Sigmoid colon (tissue), 4 donors: Measurements from ENCODE around the gene METAP1D.

Experiments
- CTCF ChIP-seq, 4 experiments: fragments of 450-650 bp in 3 of 4; fragments of 200-600 bp in 1 of 4; IDR thresholded peaks; one replicate each; pipeline ENCODE4 v1.5.1; 2016 to 2019; ENCODE audit warnings: antibody characterized with exemption in 4 of 4, mild to moderate bottlenecking in 3 of 4, moderate library complexity in 2 of 4
- POLR2A ChIP-seq, 2 donors: fragments of 450-650 bp; IDR thresholded peaks; one replicate each; pipeline ENCODE4 v1.6.1; 2016; ENCODE audit warnings: antibody characterized with exemption in 2 of 2, mild to moderate bottlenecking in 2 of 2, moderate library complexity in 2 of 2
- POLR2AphosphoS5 ChIP-seq, 4 donors: sonication (generic); formaldehyde crosslinking; IDR thresholded peaks; one replicate each; pipeline ENCODE4 v1.6.1; 2017; ENCODE audit warnings: antibody characterized with exemption in 4 of 4

DNA sequence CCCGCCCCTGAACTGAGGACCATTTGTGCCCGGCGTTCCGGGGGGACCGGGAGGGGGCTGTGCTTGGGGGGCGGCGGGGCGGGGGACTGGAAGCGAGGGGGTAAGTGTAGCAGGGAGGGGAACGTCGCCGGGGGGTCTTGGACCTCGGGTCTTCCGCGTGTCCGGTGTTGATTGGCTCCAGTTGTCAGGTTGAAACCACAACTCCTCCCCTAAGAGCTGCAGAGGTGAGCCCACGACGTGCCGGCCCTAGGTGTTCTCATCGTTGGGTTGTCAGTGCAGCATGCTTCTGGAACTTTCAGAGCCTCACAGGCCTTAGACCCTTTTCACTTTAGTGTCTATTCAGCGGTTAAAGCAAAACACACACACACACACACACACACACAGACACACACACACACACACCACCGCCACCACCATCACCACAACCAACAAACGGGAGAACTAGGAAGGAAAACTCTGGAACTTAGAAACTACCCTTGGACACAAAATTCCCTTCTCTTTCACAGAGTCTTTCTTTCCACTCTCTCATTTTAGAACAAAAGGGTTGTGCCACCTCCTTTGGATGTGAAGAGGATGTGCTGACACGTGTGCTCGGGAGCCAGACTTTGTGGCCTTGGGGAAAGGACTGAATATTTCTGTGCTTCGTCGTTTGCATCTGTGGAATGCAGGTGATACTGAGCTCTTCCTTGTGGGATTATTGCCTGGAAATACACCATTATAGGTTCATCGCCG is 109.7 kb downstream of the METAP1D start:
- TF ChIP-seq POLR2A (IDR thresholded peaks at IDR 0.05) (no peak), CTCF (IDR thresholded peaks at IDR 0.05) (no peak), POLR2AphosphoS5 (IDR thresholded peaks at IDR 0.05) (no peak)
